H9 (cell line): ENCODE data around the gene PLEKHA5. TPM values are rescaled to one million over a fixed set of nuclear protein-coding genes. Genes with fewer than 3 reads are reported as not detected.

Source experiments
- DNase-seq: peaks from one replicate; pipeline ENCODE4 v3.0.0-alpha.2; 2017
- H2AFZ ChIP-seq: one replicate; pipeline ENCODE4 v1.6.1; 2013; ENCODE audit warnings: mild to moderate bottlenecking, low read length, control low read depth, moderate library complexity
- H2AK5ac ChIP-seq: 2 replicates; pipeline ENCODE4 v1.6.1; 2013; ENCODE audit warnings: low read length, control low read depth, mixed read lengths; ENCODE audit not compliant: insufficient read length
- H2BK120ac ChIP-seq: one replicate; pipeline ENCODE4 v1.6.1; 2013; ENCODE audit warnings: low read depth, mild to moderate bottlenecking, low read length, control low read depth, inconsistent platforms; ENCODE audit not compliant: poor library complexity, severe bottlenecking
- H2BK12ac ChIP-seq: 2 replicates; pipeline ENCODE4 v1.6.1; 2013; ENCODE audit warnings: low read length, control low read depth, mixed read lengths, low read depth; ENCODE audit not compliant: insufficient read length
- H2BK15ac ChIP-seq: 2 replicates; pipeline ENCODE4 v1.6.1; 2013; ENCODE audit warnings: low read depth, low read length, control low read depth
- H2BK20ac ChIP-seq: one replicate; pipeline ENCODE4 v1.6.1; 2013; ENCODE audit warnings: low read depth, mild to moderate bottlenecking, low read length, control low read depth, inconsistent platforms; ENCODE audit not compliant: poor library complexity, severe bottlenecking
- H2BK5ac ChIP-seq: 2 replicates; pipeline ENCODE4 v1.6.1; 2013; ENCODE audit warnings: low read length, control low read depth, mixed read lengths; ENCODE audit not compliant: insufficient read length
- H3K14ac ChIP-seq: 2 replicates; pipeline ENCODE4 v1.6.1; 2013; ENCODE audit warnings: low read length, control low read depth; ENCODE audit not compliant: insufficient read depth
- H3K18ac ChIP-seq: 2 replicates; pipeline ENCODE4 v1.6.1; 2013; ENCODE audit warnings: low read depth, mild to moderate bottlenecking, mixed read lengths, low read length, control low read depth; ENCODE audit not compliant: insufficient read length
- H3K23ac ChIP-seq: 2 replicates; pipeline ENCODE4 v1.6.1; 2013; ENCODE audit warnings: low read length, control low read depth, mixed read lengths, low read depth; ENCODE audit not compliant: insufficient read length
- H3K23me2 ChIP-seq: 2 replicates; pipeline ENCODE4 v1.6.1; 2013; ENCODE audit warnings: low read depth, mild to moderate bottlenecking, mixed read lengths, low read length, control low read depth; ENCODE audit not compliant: insufficient read length, poor library complexity, severe bottlenecking
- H3K27ac ChIP-seq: 2 replicates; pipeline ENCODE4 v1.5.1; 2013; ENCODE audit warnings: low read length, control low read depth, mixed read lengths, low read depth; ENCODE audit not compliant: insufficient read length
- H3K27me3 ChIP-seq: 2 replicates; pipeline ENCODE4 v1.6.1; 2013; ENCODE audit warnings: low read length, control low read depth, inconsistent platforms; ENCODE audit not compliant: insufficient read depth
- H3K4ac ChIP-seq: 2 replicates; pipeline ENCODE4 v1.6.1; 2013; ENCODE audit warnings: low read depth, mild to moderate bottlenecking, control low read depth, inconsistent platforms, low read length, moderate library complexity
- H3K4me1 ChIP-seq: 2 replicates; pipeline ENCODE4 v1.6.1; 2013; ENCODE audit warnings: low read length, control low read depth, inconsistent platforms; ENCODE audit not compliant: insufficient read depth
- H3K4me2 ChIP-seq: 2 replicates; pipeline ENCODE4 v1.6.1; 2013; ENCODE audit warnings: low read length, control low read depth, mixed read lengths; ENCODE audit not compliant: insufficient read length, insufficient read depth
- H3K56ac ChIP-seq: 2 replicates; pipeline ENCODE4 v1.6.1; 2013; ENCODE audit warnings: low read depth, mild to moderate bottlenecking, mixed read lengths, low read length, control low read depth; ENCODE audit not compliant: insufficient read length
- H3K79me1 ChIP-seq: 2 replicates; pipeline ENCODE4 v1.6.1; 2013; ENCODE audit warnings: low read depth, mild to moderate bottlenecking, moderate library complexity, low read length, control low read depth, inconsistent platforms; ENCODE audit not compliant: insufficient read depth, poor library complexity, severe bottlenecking
- H3K79me2 ChIP-seq: 2 replicates; pipeline ENCODE4 v1.6.1; 2013; ENCODE audit warnings: low read length, control low read depth, inconsistent platforms; ENCODE audit not compliant: insufficient read depth
- H3K9ac ChIP-seq: 2 replicates; pipeline ENCODE4 v1.6.1; 2013; ENCODE audit warnings: low read length, control low read depth, mixed read lengths; ENCODE audit not compliant: insufficient read length; ENCODE audit errors: extremely low read depth
- H3K9me3 ChIP-seq: one replicate; pipeline ENCODE4 v1.6.1; 2013; ENCODE audit warnings: low read depth, low read length, inconsistent platforms; ENCODE audit not compliant: control insufficient read depth
- H3T11ph ChIP-seq: one replicate; pipeline ENCODE4 v1.6.1; 2013; ENCODE audit warnings: mild to moderate bottlenecking, low read length, control low read depth, inconsistent platforms
- H4K20me1 ChIP-seq: one replicate; pipeline ENCODE4 v1.6.1; 2013; ENCODE audit not compliant: control insufficient read depth, insufficient read length, insufficient read depth
- H4K5ac ChIP-seq: 2 replicates; pipeline ENCODE4 v1.6.1; 2013; ENCODE audit warnings: low read depth, mild to moderate bottlenecking, mixed read lengths, low read length, control low read depth; ENCODE audit not compliant: insufficient read length
- H4K8ac ChIP-seq: replicated peaks from 2 replicates; pipeline ENCODE4 v1.6.1; 2013; ENCODE audit warnings: low read length, control low read depth, mixed read lengths, low read depth; ENCODE audit not compliant: insufficient read length
- H4K91ac ChIP-seq: 2 replicates; pipeline ENCODE4 v1.6.1; 2013; ENCODE audit warnings: low read depth, mild to moderate bottlenecking, moderate library complexity, mixed read lengths, low read length, control low read depth; ENCODE audit not compliant: insufficient read length
- H3K27ac Mint-ChIP-seq, 3 experiments: 2 replicates in 2 of 3; 3 replicates in 1 of 3; pipeline ENCODE4 v1.8.0; 2020 to 2021; ENCODE audit warnings: mixed read lengths in 3 of 3, mild to moderate bottlenecking in 1 of 3, moderate library complexity in 1 of 3
- H3K27me3 Mint-ChIP-seq: 2 replicates; pipeline ENCODE4 v1.8.0; 2021; ENCODE audit warnings: low read depth, mild to moderate bottlenecking, moderate library complexity, mixed read lengths
- H3K36me3 Mint-ChIP-seq, 3 experiments: 2 replicates in 2 of 3; 3 replicates in 1 of 3; pipeline ENCODE4 v1.8.0; 2020 to 2021; ENCODE audit warnings: low read depth in 3 of 3, mixed read lengths in 3 of 3; ENCODE audit not compliant: insufficient read depth in 1 of 3
- H3K4me1 Mint-ChIP-seq, 2 experiments: 2 replicates each; pipeline ENCODE4 v1.8.0; 2020; ENCODE audit warnings: mixed read lengths in 2 of 2
- H3K4me3 Mint-ChIP-seq, 2 experiments: 2 replicates in 1 of 2; 3 replicates in 1 of 2; pipeline ENCODE4 v1.8.0; 2020 to 2021; ENCODE audit warnings: mild to moderate bottlenecking in 2 of 2, mixed read lengths in 2 of 2, moderate library complexity in 1 of 2
- H3K9me3 Mint-ChIP-seq, 2 experiments: 2 replicates in 1 of 2; 3 replicates in 1 of 2; pipeline ENCODE4 v1.8.0; 2020; ENCODE audit warnings: mild to moderate bottlenecking in 2 of 2, mixed read lengths in 2 of 2, moderate library complexity in 1 of 2
- WGBS: extraction: QIAGEN DNeasy Blood & Tissue Kit; methylation state at CpG from one replicate; pipeline ENCODE4 v1.1.7; 2013; ENCODE audit warnings: missing lambda C conversion rate, low lambda C conversion rate, mixed read lengths; ENCODE audit not compliant: insufficient read length; ENCODE audit errors: extremely low coverage; 5-methylcytosine and 5-hydroxymethylcytosine counted together
- total RNA-seq: library from RNA; stranded (reverse); gene quantifications from 2 replicates; pipeline ENCODE4 v1.2.1, GENCODE V29; 2021
- TF ChIP-seq, protein P1 (sequence below): fragments of 200-600 bp; sonication (generic); conservative IDR thresholded peaks from 3 replicates; pipeline ENCODE4 v1.8.0; 2021; ENCODE audit warnings: antibody characterized with exemption, mild to moderate bottlenecking

Gene PLEKHA5
- total RNA-seq, 1 experiment from 2014 or later = 86.7 TPM

GRCh38 chr12:19138956-19139355, 9.4 kb downstream of the PLEKHA5 start:
- H3K27me3 Mint-ChIP-seq = no peaks in the 10 kb centered on the region
- Histone ChIP-seq H2BK12ac (no peak overlapping the region), H3K27ac (no peak overlapping the region), H2BK20ac (no peak overlapping the region), H3K27me3 (no peaks in the 10 kb centered on the region), H2BK15ac (no peak overlapping the region), H3T11ph (no peak overlapping the region), H2BK120ac (no peak overlapping the region), H3K4me1 (peaks cover 6% of the 10 kb centered on the region; the same call in 1 of the 2 replicates), H3K9ac (no peak overlapping the region), H3K18ac (no peak overlapping the region), H2AK5ac (no peak overlapping the region), H3K79me2 (peaks cover 30% of the 10 kb centered on the region; the same call in 1 of the 2 replicates), H3K79me1 (peaks cover 12% of the 10 kb centered on the region), H4K8ac (no peak overlapping the region), H2AFZ (no peak overlapping the region), H3K14ac (no peak overlapping the region), H3K23ac (no peak overlapping the region), H3K23me2 (no peaks in the 10 kb centered on the region), H3K4me2 (no peak overlapping the region), H3K9me3 (no peaks in the 10 kb centered on the region), H3K56ac (no peak overlapping the region), H3K4ac (no peak overlapping the region), H4K20me1 (no peaks in the 10 kb centered on the region), H2BK5ac (no peak overlapping the region), H4K91ac (no peak overlapping the region), H4K5ac (no peak overlapping the region)
- no CpG with 5 or more reads among the region's 3 CpGs for WGBS
- TF ChIP-seq, protein P1, sequence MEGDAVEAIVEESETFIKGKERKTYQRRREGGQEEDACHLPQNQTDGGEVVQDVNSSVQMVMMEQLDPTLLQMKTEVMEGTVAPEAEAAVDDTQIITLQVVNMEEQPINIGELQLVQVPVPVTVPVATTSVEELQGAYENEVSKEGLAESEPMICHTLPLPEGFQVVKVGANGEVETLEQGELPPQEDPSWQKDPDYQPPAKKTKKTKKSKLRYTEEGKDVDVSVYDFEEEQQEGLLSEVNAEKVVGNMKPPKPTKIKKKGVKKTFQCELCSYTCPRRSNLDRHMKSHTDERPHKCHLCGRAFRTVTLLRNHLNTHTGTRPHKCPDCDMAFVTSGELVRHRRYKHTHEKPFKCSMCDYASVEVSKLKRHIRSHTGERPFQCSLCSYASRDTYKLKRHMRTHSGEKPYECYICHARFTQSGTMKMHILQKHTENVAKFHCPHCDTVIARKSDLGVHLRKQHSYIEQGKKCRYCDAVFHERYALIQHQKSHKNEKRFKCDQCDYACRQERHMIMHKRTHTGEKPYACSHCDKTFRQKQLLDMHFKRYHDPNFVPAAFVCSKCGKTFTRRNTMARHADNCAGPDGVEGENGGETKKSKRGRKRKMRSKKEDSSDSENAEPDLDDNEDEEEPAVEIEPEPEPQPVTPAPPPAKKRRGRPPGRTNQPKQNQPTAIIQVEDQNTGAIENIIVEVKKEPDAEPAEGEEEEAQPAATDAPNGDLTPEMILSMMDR = no peak
- no peaks in the 10 kb centered on the region for H3K9me3 Mint-ChIP-seq
- H3K36me3 Mint-ChIP-seq = peaks cover 24 to 65% (median 53%) of the 10 kb centered on the region in 3 experiments; a peak in 6 of 7 replicates
- H3K4me3 Mint-ChIP-seq = no peak overlapping the region; a peak in 1 of 5 replicates
- peaks cover 50 to 55% of the 10 kb centered on the region in 2 experiments for H3K4me1 Mint-ChIP-seq
- peak overlapping the region in 2 of 3 experiments; percentile 8 to 87; a peak in 5 of 7 replicates for H3K27ac Mint-ChIP-seq
- no peak for DNase-seq
